SK-N-SH treated with all-trans-retinoic acid at 6 μM for 48 hours (cell line): ENCODE results near the gene PARP16.

Source experiments
- ATAC-seq: fragments of 200-7000 bp; cut with Tn5 transposase; 3 replicates; pipeline ENCODE4 v1.9.1; 2020; ENCODE audit warnings: mild to moderate bottlenecking, moderate library complexity
- ARNTL ChIP-seq: fragments of 450-650 bp; formaldehyde crosslinking; IDR thresholded peaks from 2 replicates; pipeline ENCODE4 v1.5.0; 2020; ENCODE audit warnings: low read depth, mild to moderate bottlenecking, moderate library complexity, borderline replicate concordance
- BACH2 ChIP-seq: fragments of 250-450 bp; sonication (Bioruptor Pico); IDR thresholded peaks from 2 replicates; pipeline ENCODE4 v1.9.0; 2021; ENCODE audit warnings: mild to moderate bottlenecking, borderline replicate concordance
- CREB5 ChIP-seq: fragments of 250-450 bp; sonication (Bioruptor Pico); IDR thresholded peaks from 2 replicates; pipeline ENCODE4 v1.5.1; 2020; ENCODE audit warnings: low read depth, mild to moderate bottlenecking, moderate library complexity
- CSDC2 ChIP-seq: fragments of 250-450 bp; sonication (Bioruptor Pico); IDR thresholded peaks from 2 replicates; pipeline ENCODE4 v1.5.0; 2020; ENCODE audit warnings: mild to moderate bottlenecking, moderate library complexity
- ESRRG ChIP-seq: fragments of 250-450 bp; sonication (Bioruptor Pico); IDR thresholded peaks from 2 replicates; pipeline ENCODE4 v1.6.1; 2021; ENCODE audit warnings: mild to moderate bottlenecking
- GLIS3 ChIP-seq: fragments of 250-450 bp; sonication (Bioruptor Pico); IDR thresholded peaks from 2 replicates; pipeline ENCODE4 v1.5.0; 2020; ENCODE audit warnings: mild to moderate bottlenecking, moderate library complexity
- ISL1 ChIP-seq: fragments of 250-450 bp; sonication (Bioruptor Pico); IDR thresholded peaks from 2 replicates; pipeline ENCODE4 v2.1.2; 2022; ENCODE audit warnings: mild to moderate bottlenecking, moderate library complexity
- PPARA ChIP-seq: fragments of 250-450 bp; sonication (Bioruptor Pico); IDR thresholded peaks from 2 replicates; pipeline ENCODE4 v1.5.0; 2020; ENCODE audit warnings: mild to moderate bottlenecking, borderline replicate concordance
- RARB ChIP-seq: fragments of 250-450 bp; sonication (Bioruptor Pico); IDR thresholded peaks from 2 replicates; pipeline ENCODE4 v1.8.0; 2021; ENCODE audit warnings: mild to moderate bottlenecking, moderate library complexity
- SNAI2 ChIP-seq: fragments of 250-450 bp; sonication (Bioruptor Pico); IDR thresholded peaks from 2 replicates; pipeline ENCODE4 v1.5.0; 2020; ENCODE audit warnings: mild to moderate bottlenecking, moderate library complexity
- TCF4 ChIP-seq: fragments of 250-450 bp; sonication (Bioruptor Pico); IDR thresholded peaks from 2 replicates; pipeline ENCODE4 v1.8.0; 2021; ENCODE audit warnings: mild to moderate bottlenecking, moderate library complexity, borderline replicate concordance
- TOX ChIP-seq: fragments of 250-450 bp; sonication (Bioruptor Pico); IDR thresholded peaks from 2 replicates; pipeline ENCODE4 v1.8.0; 2021; ENCODE audit warnings: mild to moderate bottlenecking, moderate library complexity, borderline replicate concordance
- ZC3H10 ChIP-seq: fragments of 250-450 bp; sonication (Bioruptor Pico); IDR thresholded peaks from 2 replicates; pipeline ENCODE4 v1.5.1; 2021; ENCODE audit warnings: mild to moderate bottlenecking, moderate library complexity
- ZFP3 ChIP-seq: fragments of 250-450 bp; sonication (Bioruptor Pico); IDR thresholded peaks from 2 replicates; pipeline ENCODE4 v1.5.0; 2020; ENCODE audit warnings: mild to moderate bottlenecking, moderate library complexity
- ZFP30 ChIP-seq: fragments of 450-650 bp; formaldehyde crosslinking; IDR thresholded peaks from 2 replicates; pipeline ENCODE4 v1.5.0; 2022; ENCODE audit warnings: mild to moderate bottlenecking, moderate library complexity
- ZNF565 ChIP-seq: fragments of 450-650 bp; formaldehyde crosslinking; conservative IDR thresholded peaks from 2 replicates; pipeline ENCODE4 v1.5.0; 2020; ENCODE audit warnings: low read depth, mild to moderate bottlenecking, moderate library complexity
- ZNF8 ChIP-seq: fragments of 450-650 bp; formaldehyde crosslinking; IDR thresholded peaks from 2 replicates; pipeline ENCODE4 v1.5.0; 2020; ENCODE audit warnings: mild to moderate bottlenecking, moderate library complexity

PARP16 gene

GRCh38 chr15:65332391-65333147, 45.9 kb upstream of the PARP16 start:
- TF ChIP-seq CREB5 (CRISPR knock-in tag) = no peak
- TF ChIP-seq ZNF565 = no peak
- TF ChIP-seq ESRRG = no peak
- TF ChIP-seq BACH2 (CRISPR knock-in tag) = no peak
- TF ChIP-seq PPARA (CRISPR knock-in tag) = no peak
- no peak for TF ChIP-seq TOX (CRISPR knock-in tag)
- no peak for TF ChIP-seq CSDC2 (CRISPR knock-in tag)
- TF ChIP-seq ARNTL (CRISPR knock-in tag) = no peak
- ATAC-seq = no peak

DNA sequence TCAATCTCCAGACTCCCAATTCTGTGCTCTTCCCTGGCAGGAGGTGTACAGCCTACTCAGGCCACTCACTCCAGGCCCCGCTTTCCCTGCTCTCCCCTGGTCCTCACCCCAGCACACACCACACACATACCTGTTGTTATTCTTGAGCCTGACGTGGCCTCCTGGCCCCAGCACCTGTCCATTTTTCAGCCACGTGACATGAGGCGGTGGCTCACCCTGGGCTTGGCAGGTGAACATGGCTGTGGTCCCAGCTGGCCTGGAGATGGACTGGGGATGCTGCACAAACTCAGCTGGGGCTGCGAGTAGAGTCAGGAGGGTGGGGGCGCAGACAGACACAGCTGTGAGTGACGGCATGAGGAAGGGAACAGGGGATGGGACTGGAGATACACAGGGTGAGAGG, 45.1 kb upstream of the PARP16 start:
- TF ChIP-seq RARB (CRISPR knock-in tag) (no peak), ZFP30 (no peak), BACH2 (CRISPR knock-in tag) (no peak), ZC3H10 (CRISPR knock-in tag) (no peak), TCF4 (CRISPR knock-in tag) (no peak), GLIS3 (CRISPR knock-in tag) (no peak), ZNF565 (no peak), ZFP3 (no peak), ISL1 (no peak), ZNF8 (no peak)
- ATAC-seq = no peak

- no peak for ATAC-seq
These were observed 44.4 kb upstream of the PARP16 start for GRCh38 chr15:65330934-65331645.

DNA sequence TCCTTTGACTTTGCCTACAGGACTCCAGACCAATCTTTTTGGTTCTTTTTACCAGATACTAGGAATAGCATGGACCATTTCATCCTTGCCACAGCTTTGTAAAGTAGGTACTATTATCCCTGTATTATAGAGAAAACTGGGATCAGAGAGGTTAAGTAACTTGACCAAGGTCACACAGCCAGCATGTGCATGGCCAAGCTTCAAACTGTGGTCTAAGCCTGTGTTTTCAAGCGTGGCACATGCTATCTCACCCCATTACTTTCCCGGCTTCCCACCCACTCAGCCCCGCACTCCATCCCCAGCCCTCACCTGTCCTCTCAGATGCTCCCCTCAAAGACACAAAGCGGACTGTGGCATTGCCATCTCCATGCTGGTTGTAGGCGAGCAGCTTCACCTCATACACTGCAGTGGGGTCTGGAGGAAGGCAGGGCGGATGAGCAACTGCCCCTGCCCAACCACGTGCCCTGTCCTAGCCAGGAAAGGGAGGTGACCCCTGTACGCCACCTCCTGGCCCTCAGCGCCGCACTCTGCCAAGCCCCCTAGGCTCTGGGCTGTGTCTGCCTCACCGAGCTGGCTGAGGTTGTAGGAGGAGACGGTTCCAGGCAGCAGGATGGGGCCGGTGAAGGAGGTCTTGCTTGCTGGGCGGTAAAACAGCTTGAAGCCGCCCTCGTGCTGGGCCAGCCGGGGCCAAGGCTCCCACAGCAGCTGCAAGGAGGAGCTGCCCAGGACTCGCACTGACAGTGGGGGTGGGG, 43.5 kb upstream of the PARP16 start:
- no peak for ATAC-seq
- no peak for TF ChIP-seq RARB (CRISPR knock-in tag)
- TF ChIP-seq ZNF8 = no peak
- TF ChIP-seq ESRRG = no peak
- TF ChIP-seq CSDC2 (CRISPR knock-in tag) = no peak
- TF ChIP-seq ARNTL (CRISPR knock-in tag) = no peak
- TF ChIP-seq CREB5 (CRISPR knock-in tag) = no peak
- TF ChIP-seq, all 23 proteins: peak for 0

More at GRCh38 chr15:65330934-65331645, 44.4 kb upstream of the PARP16 start:
- no peak for TF ChIP-seq CREB5 (CRISPR knock-in tag)
- TF ChIP-seq TOX (CRISPR knock-in tag) = no peak
- no peak for TF ChIP-seq SNAI2 (CRISPR knock-in tag)
- TF ChIP-seq TCF4 (CRISPR knock-in tag) = no peak
- TF ChIP-seq CSDC2 (CRISPR knock-in tag) = no peak
- no peak for TF ChIP-seq ZFP30

DNA sequence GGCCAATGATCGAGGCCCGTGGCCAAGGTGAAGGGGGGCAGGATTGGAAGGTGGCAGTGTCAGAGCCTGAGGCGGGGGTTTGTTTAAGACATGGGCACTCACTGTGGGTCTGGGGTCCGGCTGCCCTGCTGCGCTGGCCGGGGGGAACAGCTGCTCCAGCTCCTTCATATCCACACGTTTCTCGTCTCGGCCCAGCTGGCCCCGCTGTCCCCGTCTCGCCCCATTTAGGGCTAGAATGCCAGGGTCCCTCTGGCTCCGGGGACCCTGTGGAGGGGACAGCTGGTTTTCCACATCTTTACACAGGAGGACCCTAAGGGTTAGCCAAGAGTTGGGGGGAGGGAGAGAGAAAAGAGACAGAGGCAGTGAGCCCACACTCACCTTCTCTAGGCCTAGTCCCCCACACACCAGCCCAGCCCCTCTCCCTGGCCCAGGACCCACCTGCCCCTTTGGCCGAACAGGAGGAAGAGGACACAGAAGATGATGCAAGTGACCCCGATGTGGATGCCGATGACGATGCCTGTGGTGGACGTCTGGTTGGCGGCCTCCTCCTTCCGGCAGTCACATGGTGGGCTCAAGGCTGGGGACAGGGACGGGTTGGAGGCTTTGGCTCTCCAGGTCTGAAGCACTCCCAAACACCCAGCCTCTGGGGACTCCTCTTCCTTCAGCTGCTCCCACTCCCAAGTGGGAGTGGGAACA, 42.8 kb upstream of the PARP16 start:
- no peak for ATAC-seq
- TF ChIP-seq CSDC2 (CRISPR knock-in tag) = no peak
- no peak for TF ChIP-seq ZNF565
